GM12892 (cell line): ENCODE data around the gene USP36.

Experiments
- POLR2A ChIP-seq: IDR thresholded peaks from 2 replicates; pipeline ENCODE4 v1.6.1; 2011; ENCODE audit warnings: low read depth, low read length, control low read depth
- POLR2AphosphoS5 ChIP-seq: IDR thresholded peaks from 2 replicates; pipeline ENCODE4 v1.6.1; 2011; ENCODE audit warnings: low read depth, low read length, control low read depth
- TAF1 ChIP-seq: IDR thresholded peaks from 2 replicates; pipeline ENCODE4 v1.6.1; 2011; ENCODE audit warnings: low read depth, mild to moderate bottlenecking, control low read depth, low read length, borderline replicate concordance

GRCh38 chr17:78774956-78775571 lies 65.5 kb downstream of the USP36 start:
- TF ChIP-seq POLR2A: peak; percentile 89
- no peak; the same call in 1 of the 2 replicates for TF ChIP-seq TAF1
- TF ChIP-seq POLR2AphosphoS5: peak; percentile 85
